Measurements from ENCODE around the gene PGBD5. TPM values are rescaled to one million over a fixed set of nuclear protein-coding genes. Genes with fewer than 3 reads are reported as not detected.

The PGBD5 gene
- total RNA-seq, 1 donor from 2014 or later = 72.4 TPM

GRCh38 chr1:230285351-230285750, 140.8 kb downstream of the PGBD5 start:
- TF ChIP-seq CTCF (IDR thresholded peaks at IDR 0.05; ENCODE audit: partially characterized antibody, unreplicated experiment) = no peak
- H3K27me3 Mint-ChIP-seq (ENCODE audit: unreplicated experiment) = peaks cover 5% of the 10 kb centered on the region
- no peak overlapping the region for H3K4me3 Mint-ChIP-seq (ENCODE audit: unreplicated experiment)
- H3K36me3 Mint-ChIP-seq (ENCODE audit: unreplicated experiment) = no peaks in the 10 kb centered on the region
- no peak for DNase-seq
- H3K27ac Mint-ChIP-seq (ENCODE audit: unreplicated experiment) = no peak overlapping the region
- peaks cover 7% of the 10 kb centered on the region for H3K4me1 Mint-ChIP-seq (ENCODE audit: low read depth, unreplicated experiment)
- H3K9me3 Mint-ChIP-seq (ENCODE audit: unreplicated experiment) = peaks cover 7% of the 10 kb centered on the region

- no peak for TF ChIP-seq CTCF (IDR thresholded peaks at IDR 0.05; ENCODE audit: partially characterized antibody, unreplicated experiment)
- peaks cover 7% of the 10 kb centered on the region for H3K9me3 Mint-ChIP-seq (ENCODE audit: unreplicated experiment)
- no peak overlapping the region for H3K27ac Mint-ChIP-seq (ENCODE audit: unreplicated experiment)
- H3K4me3 Mint-ChIP-seq (ENCODE audit: unreplicated experiment) = no peak overlapping the region
- no peak for DNase-seq
- H3K4me1 Mint-ChIP-seq (ENCODE audit: low read depth, unreplicated experiment) = peaks cover 7% of the 10 kb centered on the region
- H3K36me3 Mint-ChIP-seq (ENCODE audit: unreplicated experiment) = no peaks in the 10 kb centered on the region
- peaks cover 5% of the 10 kb centered on the region for H3K27me3 Mint-ChIP-seq (ENCODE audit: unreplicated experiment)
Observed at GRCh38 chr1:230284891-230285290, 141.2 kb downstream of the PGBD5 start.

- peaks cover 5% of the 10 kb centered on the region for H3K9me3 Mint-ChIP-seq (ENCODE audit: unreplicated experiment)
- H3K27ac Mint-ChIP-seq (ENCODE audit: unreplicated experiment) = no peak overlapping the region
- TF ChIP-seq CTCF (IDR thresholded peaks at IDR 0.05; ENCODE audit: partially characterized antibody, unreplicated experiment) = no peak
- H3K27me3 Mint-ChIP-seq (ENCODE audit: unreplicated experiment) = peaks cover 5% of the 10 kb centered on the region
- peaks cover 7% of the 10 kb centered on the region for H3K4me1 Mint-ChIP-seq (ENCODE audit: low read depth, unreplicated experiment)
- H3K36me3 Mint-ChIP-seq (ENCODE audit: unreplicated experiment) = no peaks in the 10 kb centered on the region
- DNase-seq = no peak
- H3K4me3 Mint-ChIP-seq (ENCODE audit: unreplicated experiment) = no peak overlapping the region
Observed at GRCh38 chr1:230283678-230284077, 142.5 kb downstream of the PGBD5 start.

GRCh38 chr1:230282157-230282556, 144.0 kb downstream of the PGBD5 start:
- peaks cover 5% of the 10 kb centered on the region for H3K27me3 Mint-ChIP-seq (ENCODE audit: unreplicated experiment)
- TF ChIP-seq CTCF (IDR thresholded peaks at IDR 0.05; ENCODE audit: partially characterized antibody, unreplicated experiment) = no peak
- peaks cover 13% of the 10 kb centered on the region for H3K4me1 Mint-ChIP-seq (ENCODE audit: low read depth, unreplicated experiment)
- no peak for DNase-seq
- peaks cover 5% of the 10 kb centered on the region for H3K9me3 Mint-ChIP-seq (ENCODE audit: unreplicated experiment)
- H3K36me3 Mint-ChIP-seq (ENCODE audit: unreplicated experiment) = no peaks in the 10 kb centered on the region
- H3K4me3 Mint-ChIP-seq (ENCODE audit: unreplicated experiment) = no peak overlapping the region
- H3K27ac Mint-ChIP-seq (ENCODE audit: unreplicated experiment) = no peak overlapping the region

GRCh38 chr1:230281556-230281955, 144.6 kb downstream of the PGBD5 start:
- Mint-ChIP-seq H3K36me3 (ENCODE audit: unreplicated experiment) (no peaks in the 10 kb centered on the region), H3K9me3 (ENCODE audit: unreplicated experiment) (peaks cover 5% of the 10 kb centered on the region), H3K4me3 (ENCODE audit: unreplicated experiment) (no peak overlapping the region), H3K4me1 (ENCODE audit: low read depth, unreplicated experiment) (peaks cover 14% of the 10 kb centered on the region), H3K27ac (ENCODE audit: unreplicated experiment) (no peak overlapping the region), H3K27me3 (ENCODE audit: unreplicated experiment) (peaks cover 5% of the 10 kb centered on the region)
- no peak for TF ChIP-seq CTCF (IDR thresholded peaks at IDR 0.05; ENCODE audit: partially characterized antibody, unreplicated experiment)
- DNase-seq = no peak
